GM21515 (cell line): ENCODE results near the gene ERBB4.

Experiments
- ATAC-seq: cut with Tn5 transposase; IDR thresholded peaks from one replicate; pipeline ENCODE4 v1.9.1; 2021; ENCODE audit not compliant: unreplicated experiment

ERBB4 gene

GRCh38 chr2:211948932-211949331 is 589.7 kb downstream of the ERBB4 start:
- no peak for ATAC-seq

DNA sequence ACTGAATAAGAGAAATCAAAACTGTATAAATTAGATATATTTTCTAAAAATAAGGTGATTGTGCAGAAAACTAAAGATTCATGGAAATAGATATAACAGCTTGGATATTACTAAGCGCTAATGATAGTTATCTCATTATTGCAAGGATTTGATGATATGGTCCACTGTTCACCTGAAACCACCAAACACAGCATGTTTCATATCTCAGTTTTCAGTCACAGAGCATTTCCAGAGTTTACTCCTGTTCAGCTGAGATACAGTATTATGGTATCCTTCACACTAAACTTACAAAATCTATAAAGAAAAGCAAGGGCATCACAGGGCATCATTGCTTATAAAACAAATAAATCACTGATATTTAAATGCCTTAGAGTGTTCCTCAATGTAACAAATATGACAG is 591.6 kb downstream of the ERBB4 start:
- no peak for ATAC-seq

DNA sequence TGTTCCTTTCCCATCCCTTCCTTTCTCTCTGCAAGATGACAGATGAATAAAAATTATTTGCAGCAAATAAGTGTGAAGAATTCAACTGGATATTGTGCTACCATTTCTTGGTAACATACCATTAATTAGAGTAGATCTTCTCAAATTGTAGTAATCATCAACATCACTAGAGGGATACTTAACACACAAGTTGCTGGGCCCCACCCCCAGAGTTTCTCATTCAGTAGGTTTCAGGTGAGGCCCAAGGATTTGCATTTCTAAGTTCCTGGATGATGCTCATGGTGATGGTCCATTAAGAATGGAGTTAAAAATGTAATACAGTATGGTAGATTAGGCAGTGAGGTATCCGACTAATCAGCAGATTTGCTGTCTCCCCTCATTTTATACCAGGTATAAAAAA is 594.0 kb downstream of the ERBB4 start:
- peak; percentile 83 for ATAC-seq

DNA sequence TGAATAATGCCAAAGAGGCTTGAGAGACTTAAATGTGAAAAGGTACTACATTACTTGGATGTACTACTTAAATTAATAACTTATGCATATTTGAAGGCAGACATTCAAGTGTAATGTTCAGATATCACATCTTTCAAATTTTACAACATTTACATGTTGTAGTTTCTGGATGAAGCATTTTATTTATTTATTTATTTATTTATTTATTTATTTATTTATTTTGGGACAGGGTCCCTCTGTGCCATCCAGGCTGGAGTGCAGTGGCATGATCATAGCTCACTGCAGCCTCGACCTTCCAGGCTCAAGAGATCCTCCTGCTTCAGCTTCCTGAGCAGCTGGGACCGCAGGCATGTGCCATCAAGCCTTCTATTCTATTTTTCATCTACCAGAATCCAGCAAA is 596.4 kb downstream of the ERBB4 start:
- no peak for ATAC-seq

GRCh38 chr2:211941216-211941747 is 597.3 kb downstream of the ERBB4 start:
- ATAC-seq, result no peak

- ATAC-seq, result no peak
Measured at GRCh38 chr2:211939177-211939576, 599.4 kb downstream of the ERBB4 start.

DNA sequence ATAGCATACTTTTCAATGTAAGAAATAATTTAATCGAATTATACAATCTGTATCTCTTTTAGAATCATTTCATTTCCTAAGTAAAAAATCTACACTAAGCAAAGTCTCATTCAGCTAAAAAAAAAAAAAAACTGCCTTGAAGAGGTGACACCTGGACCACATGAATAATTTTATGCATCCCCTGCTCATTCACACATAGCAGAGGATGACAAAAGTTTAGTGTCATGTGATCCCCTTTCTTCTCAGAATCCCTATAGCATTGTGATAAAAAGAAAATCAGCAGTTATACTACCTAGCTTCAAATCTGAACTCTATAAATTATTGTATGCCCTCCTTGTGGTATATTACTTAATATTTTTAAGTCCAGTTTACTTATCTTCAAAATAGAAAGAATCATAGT is 603.8 kb downstream of the ERBB4 start:
- no peak for ATAC-seq

- no peak for ATAC-seq
Measured at GRCh38 chr2:211931314-211931713, 607.3 kb downstream of the ERBB4 start.

DNA sequence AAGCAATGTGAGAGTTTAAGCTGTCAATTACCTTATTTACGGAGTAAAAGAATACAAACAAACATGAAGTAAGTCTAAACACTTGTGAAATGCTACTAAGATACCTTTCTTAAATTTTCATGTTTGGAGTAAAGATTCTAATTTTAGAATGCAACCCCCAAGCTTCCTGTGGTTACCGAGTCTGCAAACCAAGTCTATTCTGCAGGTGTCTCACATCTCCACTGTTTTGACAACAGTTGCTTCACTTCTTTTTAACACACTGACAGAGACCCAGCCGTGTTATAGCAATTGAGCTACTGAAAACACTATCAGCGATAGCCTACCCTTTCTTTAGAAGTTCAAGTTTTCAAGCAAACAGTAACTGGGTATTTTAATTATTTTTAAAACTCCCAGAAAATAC is 608.3 kb downstream of the ERBB4 start:
- ATAC-seq, result peak; percentile 98

DNA sequence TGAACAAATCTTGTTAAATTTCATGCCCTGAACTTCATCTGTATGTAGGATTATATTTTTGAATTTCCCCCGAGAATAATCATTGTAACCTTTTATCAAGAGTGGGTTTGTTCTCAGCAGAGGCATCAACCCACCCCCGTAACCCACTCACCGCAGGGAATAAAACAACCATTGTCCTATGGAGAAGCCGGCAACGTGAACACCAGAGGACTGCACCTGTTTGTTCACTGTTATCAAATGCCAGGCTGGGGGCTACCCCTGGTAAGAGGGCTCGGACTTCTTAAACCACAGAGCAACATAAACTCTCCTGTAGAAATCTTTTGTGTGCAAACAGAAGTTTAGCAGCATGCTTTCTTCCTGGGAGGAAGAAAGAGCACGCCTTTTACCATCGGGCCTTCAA is 610.4 kb downstream of the ERBB4 start:
- ATAC-seq, result no peak

- no peak for ATAC-seq
Measured at GRCh38 chr2:211923019-211923418, 615.6 kb downstream of the ERBB4 start.

GRCh38 chr2:211903961-211904360 is 634.6 kb downstream of the ERBB4 start:
- ATAC-seq, result no peak

GRCh38 chr2:211901226-211901846 is 637.3 kb downstream of the ERBB4 start:
- ATAC-seq, result no peak

DNA sequence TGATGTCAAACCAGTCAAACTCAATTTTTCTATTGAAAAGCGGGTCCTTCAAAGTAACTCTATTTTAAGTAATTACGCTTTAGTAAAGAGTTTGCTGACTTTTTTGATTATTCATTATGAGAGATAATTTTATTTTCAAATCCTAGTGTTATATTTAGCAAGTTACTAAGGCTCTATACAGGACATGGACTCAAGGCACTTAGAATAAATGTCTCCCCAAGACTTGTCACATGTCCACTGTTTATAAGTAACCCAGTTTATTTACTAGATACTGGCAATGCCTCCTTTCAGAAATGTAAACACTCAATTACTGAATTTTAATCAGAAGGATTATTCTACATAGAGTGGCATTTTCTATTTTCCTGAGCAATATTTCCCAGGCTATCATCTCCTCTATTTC is 638.1 kb downstream of the ERBB4 start:
- ATAC-seq, result no peak

DNA sequence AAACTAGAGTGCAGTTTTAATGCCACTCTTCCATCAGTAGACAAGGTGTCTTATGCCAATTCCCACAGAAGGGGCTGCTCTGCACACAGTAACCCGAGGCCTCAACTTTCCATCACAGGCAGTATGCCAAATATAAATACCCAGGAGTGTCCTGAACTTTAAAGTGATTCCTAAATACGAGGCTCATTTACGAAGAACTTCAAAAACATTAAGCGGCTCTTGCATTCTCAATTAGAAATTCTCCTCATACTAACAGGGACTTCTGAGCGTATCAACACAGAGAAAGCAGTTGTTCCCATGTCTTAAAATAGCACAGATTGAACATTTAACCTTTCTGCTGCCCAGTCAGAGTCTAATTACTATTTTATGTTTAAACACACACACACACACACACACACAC is 638.6 kb downstream of the ERBB4 start:
- ATAC-seq, result no peak

DNA sequence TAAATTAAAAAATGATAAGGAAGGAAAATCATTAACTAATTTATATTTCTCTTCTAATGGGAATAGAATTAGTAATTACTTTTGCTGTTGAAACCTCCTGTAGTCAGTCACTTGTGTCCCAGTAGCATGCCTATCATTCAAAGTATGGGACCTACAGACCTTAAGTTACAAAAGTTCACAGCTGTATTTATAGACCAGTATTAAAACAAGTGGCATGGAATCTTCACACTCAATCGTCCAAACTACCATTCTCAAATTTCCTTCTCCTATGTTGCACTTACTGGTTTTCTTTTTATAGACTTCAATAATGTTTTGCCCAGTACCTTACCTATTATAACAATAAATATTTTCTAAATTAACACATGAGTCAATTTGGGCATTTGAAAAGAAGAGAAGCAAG is 639.9 kb downstream of the ERBB4 start:
- ATAC-seq, result no peak

- ATAC-seq, result no peak
Measured at GRCh38 chr2:211881449-211881848, 657.2 kb downstream of the ERBB4 start.

DNA sequence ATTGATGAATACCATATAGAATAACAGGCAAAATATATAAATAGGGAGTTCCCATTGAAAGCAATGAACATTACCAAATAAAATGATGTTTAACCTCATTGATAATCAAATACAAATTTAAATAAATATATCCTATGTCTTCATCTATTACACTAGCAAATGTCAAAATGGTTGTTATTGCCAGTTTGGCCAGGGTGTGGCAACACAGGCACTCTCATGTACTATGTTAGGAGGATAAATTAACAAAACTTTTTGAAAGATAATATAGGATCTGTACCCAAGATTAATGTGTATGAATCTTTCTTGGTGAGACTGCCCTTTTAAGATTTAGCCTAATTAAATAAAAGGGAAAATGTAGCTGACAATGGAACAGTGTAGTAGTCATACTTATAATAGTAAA is 659.3 kb downstream of the ERBB4 start:
- ATAC-seq, result no peak

DNA sequence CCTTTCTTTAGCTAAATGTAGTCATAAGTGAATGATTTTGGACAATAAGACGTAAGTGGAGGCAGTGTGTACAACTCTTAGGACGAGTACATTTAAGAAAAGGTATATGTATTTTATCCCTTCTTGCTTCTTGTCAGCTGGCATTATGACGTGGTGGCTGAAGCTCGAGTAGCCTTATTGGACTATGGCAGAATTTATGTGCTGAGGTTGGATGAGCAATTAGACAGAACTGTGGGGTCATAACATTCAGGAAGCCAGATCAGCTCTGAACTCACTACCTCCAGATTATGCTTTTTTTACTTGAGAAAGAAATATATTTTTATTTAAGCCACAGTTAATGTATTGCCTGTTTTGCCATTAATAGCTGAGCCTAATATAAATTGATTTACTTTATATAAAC is 661.5 kb downstream of the ERBB4 start:
- ATAC-seq, result no peak

DNA sequence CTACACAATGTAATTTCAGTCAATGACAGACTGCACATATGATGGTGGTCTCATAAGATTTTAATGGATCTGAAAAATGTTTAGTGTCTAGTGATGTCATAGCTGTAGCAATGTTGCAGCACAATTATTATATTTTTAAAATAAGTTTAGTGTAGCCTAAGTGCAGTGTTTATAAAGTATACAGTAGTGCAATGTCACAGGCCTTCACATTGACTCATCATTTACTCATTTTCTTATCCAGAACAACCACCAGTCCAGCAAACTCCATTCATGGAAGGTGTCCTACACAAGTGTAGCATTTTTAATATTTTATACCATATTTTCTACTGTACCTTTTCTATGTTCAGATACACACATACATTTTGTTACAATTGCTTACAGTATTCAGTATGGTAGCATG is 663.1 kb downstream of the ERBB4 start:
- no peak for ATAC-seq

DNA sequence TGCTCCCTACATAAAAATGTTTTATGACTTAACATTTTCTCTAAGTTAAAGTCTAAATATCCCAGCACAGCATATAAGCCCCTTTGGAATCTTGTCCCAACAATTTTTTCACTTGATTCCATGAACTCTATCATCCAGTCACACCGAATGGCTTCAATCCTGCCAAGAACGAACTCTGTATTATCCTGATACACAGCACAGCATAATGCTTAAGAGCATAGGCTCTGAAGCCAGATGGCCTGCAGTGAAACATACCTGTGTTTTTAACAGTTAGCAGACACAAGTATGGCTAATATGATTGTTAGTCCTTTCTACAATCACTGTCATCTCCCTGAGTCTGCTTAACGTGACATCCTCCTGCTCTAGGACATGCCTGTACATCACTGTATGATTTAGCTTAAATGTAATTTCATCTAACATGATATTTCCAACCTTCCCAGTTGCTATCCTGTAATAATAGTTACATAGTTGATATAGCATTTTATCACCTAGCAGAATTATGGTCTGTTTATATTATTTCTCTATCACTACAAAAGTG is 669.5 kb downstream of the ERBB4 start:
- no peak for ATAC-seq

DNA sequence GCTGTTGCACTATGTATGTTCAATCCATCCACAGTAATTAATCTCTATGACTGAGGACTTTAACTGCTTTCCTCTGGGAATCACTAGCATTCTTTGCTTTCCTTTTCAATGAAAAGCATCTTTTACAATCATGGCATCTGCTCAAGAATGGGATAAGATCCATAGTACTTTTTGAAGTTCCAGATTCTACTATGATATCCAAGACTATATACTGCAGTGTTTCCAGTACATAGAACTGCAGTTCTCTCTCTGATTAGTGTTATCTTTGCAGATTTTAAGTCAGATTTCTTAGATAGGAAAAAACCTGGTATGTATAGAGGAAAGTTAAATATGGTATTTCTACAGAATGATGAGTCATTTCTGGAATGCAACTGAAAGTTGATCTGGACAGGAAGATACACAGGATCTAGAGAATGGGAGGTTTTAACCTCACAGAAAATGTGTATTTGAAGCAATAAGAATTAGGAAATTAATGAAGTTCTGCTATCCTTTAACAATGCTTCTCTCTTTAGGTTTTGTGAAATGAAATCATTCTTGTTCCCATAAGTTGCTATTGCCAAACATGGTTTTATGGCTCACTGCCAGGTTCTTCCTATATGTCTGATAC is 670.7 kb downstream of the ERBB4 start:
- peak; percentile 92 for ATAC-seq

DNA sequence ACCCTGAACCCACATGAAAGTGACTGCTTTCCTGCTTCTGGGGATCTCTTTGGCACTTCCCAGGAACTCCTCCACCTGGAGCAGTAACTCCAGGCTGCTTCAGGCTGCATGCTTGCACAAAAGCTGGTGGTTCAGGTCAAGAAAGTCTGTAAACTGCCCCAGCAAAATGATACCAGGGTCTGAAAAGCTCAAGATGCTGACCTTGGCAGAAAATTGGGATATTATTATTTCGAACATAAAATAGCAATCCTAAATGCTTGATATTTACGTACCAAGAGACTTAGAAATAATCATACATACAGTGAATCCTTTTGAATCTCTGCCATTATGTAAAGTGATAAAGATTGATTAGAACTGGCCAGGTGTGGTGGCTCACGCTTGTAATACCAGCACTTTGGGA is 674.3 kb downstream of the ERBB4 start:
- ATAC-seq, result no peak
